Mammary microvascular endothelial cell (primary cell): ENCODE results near the gene ATG5. TPM values are rescaled to one million over a fixed set of nuclear protein-coding genes. Genes with fewer than 3 reads are reported as not detected.

Experiments
- total RNA-seq: library from RNA; depleted of rRNA; stranded (reverse); fragments of >200 nt; gene quantifications from 2 replicates; pipeline ENCODE4 v1.2.3, GENCODE V29; 2015

The ATG5 gene
- total RNA-seq: 28.7 and 35.2 TPM in 2 replicates

DNA sequence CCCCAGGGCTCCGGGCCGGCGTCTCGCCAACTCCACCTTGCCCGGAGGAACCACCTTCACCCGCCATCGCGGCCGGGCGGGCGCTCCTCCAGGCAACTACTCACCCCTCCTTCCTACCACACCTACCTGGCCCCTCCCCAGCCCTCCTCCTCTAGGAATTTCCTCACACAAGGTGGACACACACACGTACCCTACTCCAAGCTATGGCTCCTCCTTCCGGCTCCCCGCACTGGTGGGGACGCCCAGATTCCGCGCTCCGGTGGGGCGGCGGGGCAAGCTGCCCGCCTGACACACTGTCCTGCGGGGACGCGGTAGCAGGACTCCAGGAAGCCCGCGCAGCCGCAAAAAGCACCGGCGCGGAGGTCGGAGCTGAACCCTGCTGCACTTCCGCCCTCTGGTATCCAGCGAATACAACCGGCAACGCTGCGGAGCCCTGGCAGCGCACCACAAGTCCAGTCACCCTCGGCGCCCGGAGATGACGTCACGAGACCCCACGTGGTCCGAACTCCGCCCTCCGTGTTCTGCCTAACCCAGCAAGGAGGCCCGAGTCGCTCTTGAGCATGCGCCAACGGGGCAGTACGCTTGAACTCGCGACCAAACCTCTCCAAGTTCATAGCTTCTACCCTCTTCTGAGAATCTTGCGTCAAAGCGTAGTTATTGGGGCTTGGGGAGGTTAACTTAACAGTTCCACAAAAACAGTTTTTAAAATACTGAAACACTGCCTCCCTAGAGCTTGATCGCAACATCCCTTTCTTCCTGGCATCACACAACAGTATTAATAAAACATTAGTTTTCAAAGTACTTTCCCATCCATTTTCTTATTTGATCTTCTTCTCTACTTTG, at the start of gene ATG5:
Gene ATG5 (minus strand): TSS at position 425 of the 843 bp plus-strand sequence. CDS start 9,552 bp downstream, outside the sequence.

DNA sequence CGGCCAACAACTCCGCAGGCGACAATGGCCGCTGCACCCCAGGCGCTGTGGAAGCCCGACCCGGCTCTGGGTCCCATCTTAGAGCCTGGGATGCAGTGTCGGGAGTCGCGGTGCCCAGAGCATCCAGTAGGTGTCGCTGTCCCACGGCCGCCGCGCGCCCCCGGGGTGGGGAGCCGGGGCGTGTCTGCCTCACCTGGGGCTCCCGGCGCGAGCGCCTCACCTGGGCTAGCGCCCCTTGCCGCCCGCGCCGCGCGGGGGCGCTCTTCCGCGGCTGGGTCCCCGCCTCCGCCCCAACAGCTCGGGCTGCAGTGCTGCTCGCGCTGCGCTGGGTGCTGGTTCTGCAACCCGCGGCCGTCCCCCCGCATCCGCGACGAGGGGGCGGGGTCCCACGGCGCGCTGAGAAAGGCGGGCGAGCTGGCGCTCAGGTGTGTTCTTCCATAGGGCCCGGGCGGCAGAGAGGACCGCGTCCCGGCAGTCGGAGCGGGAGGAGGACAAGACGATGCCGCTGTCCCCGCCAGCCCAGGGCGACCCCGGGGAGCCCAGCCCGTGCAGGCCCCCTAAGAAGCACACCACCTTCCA, 34.9 kb upstream of the ATG5 start, which contains the start of gene CRYBG1:
Gene CRYBG1 (plus strand): TSS at position 308 of the 579 bp plus-strand sequence. CDS start 192 bp downstream, at position 500.

Other genes starting within 250 kb of the ATG5 start
- 3.2 and 3.4 TPM in 2 replicates for gene PRDM1, start 239.4 kb downstream of the ATG5 start, total RNA-seq
- gene CRYBG1, start 35.0 kb upstream of the ATG5 start, total RNA-seq: 24.1 and 24.3 TPM in 2 replicates